ENCODE results near the gene DGKZ. TPM values are rescaled to one million over a fixed set of nuclear protein-coding genes. Genes with fewer than 3 reads are reported as not detected.

The DGKZ gene
- total and polyA plus RNA-seq, 9 donors: 8.9 to 46.0 (median 29.4) TPM

DNA sequence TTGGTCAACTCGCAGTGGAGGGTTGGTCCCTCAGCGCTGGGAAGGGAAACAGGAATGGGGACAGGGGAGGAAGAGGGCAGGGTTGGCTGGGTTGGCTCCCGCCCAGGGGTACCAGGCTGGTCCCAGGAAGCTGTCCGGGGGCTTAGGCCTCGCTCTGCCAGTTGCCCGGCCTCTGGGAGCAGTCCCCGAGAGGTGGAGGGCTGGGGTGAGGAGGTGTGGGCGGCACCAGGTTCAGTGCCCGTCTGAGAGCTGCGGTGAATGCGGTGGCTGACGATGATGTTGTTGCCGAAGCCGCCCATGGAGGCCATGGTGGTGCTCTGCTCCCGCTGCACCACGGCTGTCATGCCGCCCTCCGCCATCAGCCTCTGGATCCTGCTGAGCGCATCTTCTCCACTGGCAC is 50.3 kb downstream of the DGKZ start:
- H3K36me3 ChIP-seq: no peaks in the 10 kb centered on the region
- 95 to 96% (median 96%) methylated on average over 19 of the region's 19 CpGs for WGBS, 3 donors
- no peaks in the 10 kb centered on the region for H3K9me3 ChIP-seq
- no peaks in the 10 kb centered on the region for H3K27me3 ChIP-seq
- DNase-seq: no peak
- H3K4me1 ChIP-seq (ENCODE audit: insufficient read depth): peaks cover 4% of the 10 kb centered on the region
- intact Hi-C loops (cut with DNase I): loop anchor here in 1 of 4 donors (10.0 kb wide), 1 partner anchor 217 kb away; the partner anchor contains the start of genes ATG13 and HARBI1
- no peak for TF ChIP-seq POLR2A (IDR thresholded peaks at IDR 0.05)
- TF ChIP-seq CTCF (IDR thresholded peaks at IDR 0.05): no peak
- no peak for TF ChIP-seq EP300 (IDR thresholded peaks at IDR 0.05)
- no peak overlapping the region for H3K27ac ChIP-seq
- H3K4me3 ChIP-seq: no peak overlapping the region

DNA sequence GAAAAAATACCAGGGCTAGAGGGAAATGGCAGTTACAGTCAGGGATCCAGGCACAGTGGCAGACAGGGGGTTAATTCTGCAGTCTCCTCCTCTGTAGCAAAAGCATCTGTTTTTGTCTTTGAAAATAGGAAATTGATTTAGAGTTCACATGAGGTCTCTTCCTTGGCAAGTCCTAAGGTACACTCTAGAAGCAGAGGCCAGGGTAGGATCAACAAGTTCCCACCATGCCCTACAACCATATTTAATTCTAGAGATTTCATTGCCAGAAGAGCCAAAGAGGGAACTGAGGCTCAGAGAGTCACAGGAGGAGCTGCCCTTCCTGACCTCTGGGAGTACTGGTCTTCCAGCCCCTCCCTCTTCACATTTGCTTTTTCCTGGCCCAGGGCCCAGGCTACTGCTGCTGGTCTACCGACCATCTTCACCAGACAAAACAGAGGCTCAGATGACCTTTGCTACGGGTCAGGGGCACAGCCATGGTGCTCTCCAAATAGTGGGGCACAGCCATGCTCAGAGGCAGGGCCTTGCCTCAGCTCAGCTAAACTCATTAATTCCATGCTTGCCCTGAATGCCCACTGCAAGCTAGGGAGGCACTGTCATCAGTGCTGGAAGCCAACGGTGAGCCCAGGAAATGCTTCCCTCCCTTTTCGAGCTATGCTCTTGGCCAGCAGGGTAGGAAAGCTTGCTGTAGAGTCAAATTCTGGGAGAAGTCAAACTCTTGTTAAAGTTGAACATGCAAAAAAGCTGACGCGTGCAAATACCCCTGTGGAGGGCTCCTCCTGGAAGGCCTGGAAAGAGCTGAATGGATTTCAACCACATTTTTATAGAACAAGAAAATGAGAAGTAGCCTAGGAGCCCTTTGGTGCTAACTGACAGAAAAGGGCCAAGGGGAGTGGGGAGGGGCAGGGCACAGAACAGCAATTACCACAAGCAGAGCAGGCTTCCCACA is 56.0 kb downstream of the DGKZ start:
- Histone ChIP-seq H3K36me3 (peaks cover 2% of the 10 kb centered on the region), H3K27me3 (no peaks in the 10 kb centered on the region), H3K27ac (no peak overlapping the region), H3K4me1 (ENCODE audit: insufficient read depth) (peaks cover 8% of the 10 kb centered on the region), H3K9me3 (no peaks in the 10 kb centered on the region), H3K4me3 (no peak overlapping the region)
- TF ChIP-seq EP300 (IDR thresholded peaks at IDR 0.05): no peak
- no peak for TF ChIP-seq CTCF (IDR thresholded peaks at IDR 0.05)
- intact Hi-C loops (cut with DNase I): no loop called here
- DNase-seq: no peak
- WGBS, 3 donors: 37 to 49% (median 42%) methylated on average over 6 of the region's 6 CpGs

- peaks cover 8% of the 10 kb centered on the region for H3K4me1 ChIP-seq (ENCODE audit: insufficient read depth)
- no peaks in the 10 kb centered on the region for H3K27me3 ChIP-seq
- H3K27ac ChIP-seq: no peak overlapping the region
- no peak for TF ChIP-seq POLR2A (IDR thresholded peaks at IDR 0.05)
- intact Hi-C loops (cut with DNase I): no loop called here
- DNase-seq: no peak
- H3K4me3 ChIP-seq: no peak overlapping the region
- H3K9me3 ChIP-seq: no peaks in the 10 kb centered on the region
- H3K36me3 ChIP-seq: peaks cover 2% of the 10 kb centered on the region
- 36 to 55% (median 41%) methylated on average over 5 of the region's 5 CpGs for WGBS, 3 donors
These were observed 57.3 kb downstream of the DGKZ start for GRCh38 chr11:46404476-46405017.

DNA sequence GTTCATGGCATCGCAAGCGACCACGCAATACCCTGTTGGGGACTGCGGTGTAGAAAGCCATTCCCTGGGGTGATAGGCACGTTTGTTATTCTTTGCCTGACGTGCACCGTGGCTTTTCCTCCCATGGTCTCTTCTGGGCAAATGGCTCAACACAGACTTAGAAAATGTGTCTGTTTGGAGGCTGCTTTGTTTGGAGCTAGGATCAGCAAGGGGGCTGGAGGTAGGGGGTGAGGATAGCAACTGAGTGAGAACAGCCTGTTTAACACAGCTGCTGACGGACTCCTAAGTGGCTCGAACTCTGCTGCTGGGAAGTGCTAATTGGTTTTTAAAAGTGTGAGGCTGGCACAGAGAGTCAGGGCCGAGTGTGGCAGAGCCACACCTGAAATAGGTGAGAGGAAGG is 60.4 kb downstream of the DGKZ start:
- Histone ChIP-seq H3K4me1 (ENCODE audit: insufficient read depth) (peaks cover 8% of the 10 kb centered on the region), H3K36me3 (peaks cover 2% of the 10 kb centered on the region), H3K9me3 (no peaks in the 10 kb centered on the region), H3K27me3 (no peaks in the 10 kb centered on the region), H3K4me3 (no peak overlapping the region), H3K27ac (no peak overlapping the region)
- intact Hi-C loops (cut with DNase I): no loop called here
- no peak for DNase-seq
- TF ChIP-seq POLR2A (IDR thresholded peaks at IDR 0.05) (no peak), EP300 (IDR thresholded peaks at IDR 0.05) (no peak), CTCF (IDR thresholded peaks at IDR 0.05) (no peak)
- 77 to 84% (median 82%) methylated on average over 10 of the region's 10 CpGs for WGBS, 3 donors
